NCI-H226 (cell line): ENCODE results near the gene PC.
A peak's percentile ranks its signal among the peaks of the same experiment; 100 is the strongest.

Source experiments
- DNase-seq: peaks from one replicate; pipeline ENCODE4 v3.0.0-alpha.2; 2015

PC gene

DNA sequence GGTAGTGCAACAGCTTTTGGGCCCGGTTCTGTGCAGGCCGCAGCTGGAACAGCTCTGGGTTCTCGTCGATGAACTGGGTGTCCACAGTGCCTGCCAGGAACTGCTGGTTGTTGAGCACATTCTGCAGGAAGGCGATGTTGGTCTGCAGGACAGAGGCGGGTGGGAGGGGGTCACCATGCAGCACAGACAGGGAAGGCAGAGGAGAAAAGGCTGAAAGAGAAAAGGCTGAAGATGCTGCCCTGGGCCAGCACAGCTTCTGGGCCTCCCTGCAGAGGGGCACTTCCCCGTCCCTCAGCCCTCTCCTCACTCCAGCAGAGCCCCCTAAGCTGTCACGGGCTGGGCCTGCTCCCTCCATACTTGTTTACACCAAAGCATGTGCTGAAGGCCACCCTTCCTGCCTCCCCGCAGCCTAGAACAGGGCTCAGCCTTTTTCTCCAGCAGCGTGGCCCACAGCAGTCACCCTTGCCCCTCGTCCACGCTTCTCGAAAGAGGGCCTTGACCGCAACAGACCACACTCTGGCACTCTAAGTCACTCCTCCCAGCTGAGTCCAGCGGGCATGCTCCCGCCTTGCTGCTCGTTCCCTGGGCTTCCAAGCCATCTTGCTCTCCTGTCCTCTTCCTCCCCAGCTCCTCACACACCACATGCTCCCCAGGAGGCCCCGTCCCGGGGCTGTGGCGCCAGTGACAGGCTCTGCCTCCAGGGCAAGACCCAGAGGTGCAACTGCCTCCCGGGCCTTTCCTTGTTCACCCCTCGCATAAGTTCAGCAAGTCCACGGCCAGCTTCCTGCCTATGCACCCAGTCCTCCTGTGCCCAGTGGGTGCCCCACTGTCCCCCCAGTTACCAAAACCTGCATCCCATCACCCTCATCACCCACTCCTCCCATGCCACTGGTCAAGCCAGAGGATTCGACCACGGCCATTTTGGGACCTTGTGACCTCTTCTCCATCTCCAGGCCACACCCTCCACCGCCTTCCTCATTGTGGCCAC lies 104.6 kb downstream of the PC start:
- no peak for DNase-seq

DNA sequence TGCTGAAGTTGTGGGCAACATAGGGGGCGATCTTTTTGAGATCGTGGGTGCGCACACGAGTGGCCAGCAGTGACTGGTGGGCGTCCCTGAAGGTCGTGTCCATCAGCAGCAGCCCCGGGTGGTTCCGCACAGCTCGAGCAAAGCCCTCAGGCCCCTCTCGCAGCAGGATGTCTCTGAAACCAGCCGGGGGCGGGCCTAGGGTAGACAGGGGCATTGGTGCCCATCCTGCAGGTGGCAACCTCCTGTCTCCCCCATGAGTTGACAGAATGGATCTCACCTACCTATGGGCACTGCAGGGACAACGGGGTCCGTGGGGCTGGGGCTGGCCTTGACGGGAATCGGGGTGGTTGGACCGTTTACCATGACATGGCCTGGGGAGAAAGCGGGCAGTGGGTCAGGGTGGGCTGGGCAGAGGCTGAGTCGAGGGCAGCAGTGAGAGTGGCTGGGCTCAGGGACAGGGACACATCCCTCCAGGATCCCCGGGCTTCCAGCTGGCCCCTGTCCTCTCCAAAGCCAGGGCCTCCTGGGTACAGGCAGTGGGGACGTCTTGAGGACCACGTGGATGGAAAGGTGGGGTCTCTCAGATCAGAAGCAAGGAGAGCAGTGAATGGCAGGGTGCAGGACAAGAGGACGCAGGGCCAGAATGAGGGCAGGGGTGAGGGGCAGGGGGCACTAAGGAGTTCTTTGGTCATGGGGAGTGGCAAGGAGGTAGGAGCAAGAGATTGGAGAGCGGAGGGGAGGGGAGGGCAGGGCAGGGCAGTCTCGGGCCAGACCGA lies 105.5 kb downstream of the PC start:
- DNase-seq, result no peak

DNA sequence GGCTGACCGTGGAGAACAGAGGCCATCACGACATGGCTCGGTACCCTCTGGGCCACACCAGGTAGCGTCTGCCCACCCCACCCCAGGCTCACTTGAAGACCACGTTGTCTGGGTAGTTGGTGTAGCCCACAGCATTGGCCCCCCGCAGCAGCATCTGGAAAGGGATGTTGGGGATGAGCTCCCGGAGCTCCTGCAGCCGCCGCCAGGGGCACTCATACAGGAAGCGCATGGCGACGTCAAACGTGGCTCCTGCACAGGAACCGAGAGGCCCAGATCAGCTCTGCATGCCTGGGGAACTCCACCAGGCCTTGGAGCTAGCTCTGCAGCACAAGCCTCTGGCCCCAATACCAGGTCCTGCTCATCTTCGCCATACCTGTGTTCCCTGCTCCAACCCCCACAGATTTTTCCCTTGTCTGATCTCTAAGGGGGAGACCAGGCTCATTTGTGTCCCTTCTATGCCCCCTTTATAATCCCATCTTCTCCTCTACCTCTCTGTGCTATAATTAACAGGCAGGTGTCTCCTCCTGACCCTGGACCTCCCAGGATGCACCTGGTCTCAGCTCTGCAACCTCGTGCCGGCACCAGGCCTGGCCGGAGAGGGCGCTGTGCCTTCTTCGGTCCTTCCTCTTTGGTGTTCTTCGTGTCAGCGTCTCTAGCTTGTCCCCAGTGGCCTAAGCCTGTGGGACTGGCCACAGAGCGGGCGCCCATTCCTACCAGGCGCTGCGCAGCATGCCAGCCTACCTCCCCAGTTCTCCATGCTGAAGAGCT lies 106.3 kb downstream of the PC start:
- DNase-seq, result no peak

DNA sequence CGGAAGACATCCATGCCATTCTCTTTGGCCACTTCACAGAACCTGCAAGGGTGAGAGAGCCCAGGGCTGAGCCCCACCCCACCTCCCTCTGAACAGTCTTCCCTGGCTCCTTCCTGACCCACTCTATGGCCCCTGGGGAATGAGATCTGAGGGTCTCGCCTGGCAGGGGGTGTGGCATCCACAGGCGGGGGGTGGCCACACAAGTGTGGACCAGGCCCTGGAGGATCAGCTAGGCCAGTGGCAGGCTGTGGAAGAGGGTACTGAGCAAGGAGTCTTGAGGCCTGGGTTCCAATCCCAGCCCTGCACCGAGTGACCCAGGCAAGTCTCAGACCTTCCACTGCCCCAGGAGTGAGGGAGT lies 107.0 kb downstream of the PC start:
- DNase-seq, result no peak

DNA sequence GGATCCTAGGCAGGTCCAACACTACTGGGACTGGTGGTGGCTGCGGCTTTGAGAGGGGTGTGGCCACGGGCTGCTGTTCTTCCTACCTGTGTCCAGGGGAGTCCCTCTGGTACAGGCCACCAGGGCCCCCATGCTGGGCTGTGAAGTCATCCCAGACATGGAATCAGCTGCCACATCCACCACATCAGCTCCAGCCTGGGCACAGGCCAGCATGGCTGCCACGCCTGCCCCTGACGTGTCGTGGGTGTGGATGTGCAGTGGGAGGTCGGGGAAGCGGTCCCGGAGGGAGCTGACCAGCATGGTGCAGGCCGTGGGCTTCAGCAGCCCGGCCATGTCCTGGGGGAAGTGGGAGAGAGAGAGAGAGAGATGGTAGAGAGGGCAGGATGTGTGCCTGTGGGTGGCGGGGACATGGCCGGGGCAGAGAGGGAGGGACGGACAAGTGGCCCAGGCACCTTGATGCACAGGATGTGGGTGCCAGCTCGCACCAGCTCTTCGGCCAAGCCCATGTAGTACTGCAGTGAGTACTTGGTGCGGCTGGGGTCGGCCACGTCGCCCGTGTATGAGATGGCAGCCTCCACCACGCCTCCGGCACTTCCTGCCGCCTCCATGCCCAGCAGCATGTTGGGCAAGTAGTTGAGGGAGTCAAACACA lies 107.5 kb downstream of the PC start:
- no peak for DNase-seq

DNA sequence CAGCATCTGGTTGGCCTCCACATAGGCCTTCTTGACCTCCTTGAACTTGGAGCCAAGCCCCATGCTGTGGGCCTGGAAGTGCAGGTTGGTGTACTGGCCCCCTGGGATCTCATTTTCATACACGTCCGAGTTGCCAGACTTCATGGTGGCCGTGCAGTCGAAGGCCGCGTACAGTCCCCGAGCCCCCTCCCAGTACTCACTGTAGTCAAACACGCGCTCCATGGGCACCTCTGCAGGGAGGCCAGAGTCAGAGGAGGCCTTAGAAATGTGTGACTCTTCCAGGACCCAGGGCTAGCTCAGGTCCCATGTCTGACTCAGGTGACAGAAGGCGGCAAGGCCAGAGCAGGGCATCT lies 108.0 kb downstream of the PC start:
- no peak for DNase-seq

DNA sequence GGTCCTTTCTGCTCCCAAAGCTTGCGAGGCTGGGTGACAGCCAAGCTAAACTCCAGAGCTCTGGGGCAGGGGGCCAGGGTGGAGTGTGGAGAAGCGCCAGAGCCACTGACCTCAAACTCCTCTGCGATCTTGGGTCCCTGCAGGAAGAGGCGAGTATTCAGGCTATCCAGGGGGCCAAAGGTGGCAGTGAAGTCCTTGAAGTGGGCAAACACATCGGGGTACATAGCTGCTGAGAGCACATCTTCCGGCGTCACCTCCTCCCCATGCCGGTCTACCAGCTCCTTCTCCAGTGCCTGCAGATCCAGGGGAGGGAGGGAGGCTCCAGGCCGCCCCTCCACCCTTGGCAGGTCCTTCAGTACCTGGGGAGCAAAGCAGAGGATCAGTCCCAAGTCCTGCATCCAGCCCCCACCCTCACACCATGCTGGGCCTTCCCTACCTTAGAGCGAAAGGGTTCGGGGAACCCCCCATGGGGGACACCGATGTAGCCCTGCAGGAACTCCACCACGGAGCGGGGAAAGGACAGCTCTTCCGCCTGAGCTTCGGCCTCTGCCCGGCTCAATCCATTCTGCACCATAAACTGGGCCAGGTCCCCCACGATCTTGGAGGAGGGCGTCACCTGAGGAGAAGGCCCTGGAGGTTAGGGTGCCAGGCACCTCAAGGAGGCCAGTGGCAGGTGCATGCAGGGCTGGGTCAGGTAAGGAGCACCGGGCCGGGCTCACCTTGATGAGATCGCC lies 108.5 kb downstream of the PC start:
- no peak for DNase-seq

DNA sequence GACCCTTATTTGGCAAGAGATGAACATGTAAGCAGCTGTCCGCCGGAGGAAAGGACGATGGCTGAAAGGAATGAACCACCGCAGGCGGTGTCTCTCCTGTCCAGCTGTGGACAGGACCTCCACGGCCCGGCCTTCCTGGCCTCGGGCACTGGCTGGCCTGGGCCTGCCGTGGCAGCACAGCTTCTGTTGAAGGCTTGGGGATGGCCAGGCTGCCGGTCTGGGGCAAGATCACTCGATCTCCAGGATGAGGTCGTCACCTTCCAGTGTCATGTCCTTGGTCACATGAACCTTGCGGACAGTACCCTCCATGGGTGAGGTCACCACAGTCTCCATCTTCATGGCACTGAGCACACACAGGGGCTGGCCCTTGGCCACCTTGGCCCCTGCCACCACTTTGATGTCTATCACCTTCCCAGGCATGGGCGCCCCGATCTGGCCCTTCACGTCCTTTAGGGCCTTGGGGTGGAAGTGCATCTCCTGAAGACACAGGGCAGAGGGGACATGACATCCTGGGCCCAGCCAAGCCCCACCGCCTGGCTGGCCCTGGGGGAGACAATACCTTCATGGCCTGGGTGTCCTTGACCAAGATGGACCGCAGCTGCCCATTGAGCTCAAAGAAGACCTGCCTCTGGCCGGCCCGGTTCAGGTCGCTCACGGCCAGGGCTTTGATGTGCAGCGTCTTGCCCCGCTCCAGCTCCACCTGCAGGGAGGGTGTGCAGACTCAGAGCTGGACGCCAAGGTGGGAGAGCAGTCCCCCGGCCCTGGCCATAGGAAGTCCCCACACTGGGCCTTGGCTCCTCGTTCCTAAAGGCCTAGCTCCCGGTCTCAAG lies 109.3 kb downstream of the PC start:
- DNase-seq, result no peak

DNA sequence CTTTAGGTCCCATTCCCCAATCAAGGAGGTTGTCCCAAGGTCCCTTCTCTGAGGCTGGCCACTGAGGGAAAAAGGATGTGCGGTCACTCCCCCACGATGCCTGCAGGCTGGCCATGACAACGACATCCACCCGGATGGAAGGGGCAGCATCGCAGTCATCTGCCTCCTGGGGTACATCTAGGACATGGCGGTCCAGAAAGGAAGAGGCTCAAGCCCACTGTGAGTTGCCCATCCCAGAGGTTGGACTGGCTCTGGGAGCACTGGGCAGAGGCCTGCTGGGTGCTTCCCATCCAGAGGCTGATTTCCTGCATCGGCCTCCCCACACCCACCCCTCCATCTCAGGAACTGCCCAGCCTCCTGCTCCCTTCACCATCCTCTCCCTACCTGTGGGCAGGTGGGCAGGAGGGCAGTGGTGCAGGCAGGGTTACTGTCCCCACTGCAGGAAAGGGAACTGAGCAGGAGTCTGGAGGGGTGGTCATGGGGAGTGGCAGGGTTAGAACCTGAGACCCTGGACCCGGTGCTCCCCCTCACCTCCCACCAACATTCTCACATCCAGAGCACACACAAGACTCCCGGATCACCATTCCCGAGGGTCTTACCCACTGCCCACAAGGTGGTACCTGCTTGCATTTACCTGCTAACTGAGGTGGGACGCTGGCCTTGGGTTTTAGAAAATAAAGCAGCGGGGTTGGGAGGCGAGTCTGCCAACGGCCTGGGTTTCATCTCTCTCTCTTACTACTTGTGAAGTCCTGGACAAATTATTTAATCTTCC lies 110.5 kb downstream of the PC start:
- DNase-seq, result no peak

DNA sequence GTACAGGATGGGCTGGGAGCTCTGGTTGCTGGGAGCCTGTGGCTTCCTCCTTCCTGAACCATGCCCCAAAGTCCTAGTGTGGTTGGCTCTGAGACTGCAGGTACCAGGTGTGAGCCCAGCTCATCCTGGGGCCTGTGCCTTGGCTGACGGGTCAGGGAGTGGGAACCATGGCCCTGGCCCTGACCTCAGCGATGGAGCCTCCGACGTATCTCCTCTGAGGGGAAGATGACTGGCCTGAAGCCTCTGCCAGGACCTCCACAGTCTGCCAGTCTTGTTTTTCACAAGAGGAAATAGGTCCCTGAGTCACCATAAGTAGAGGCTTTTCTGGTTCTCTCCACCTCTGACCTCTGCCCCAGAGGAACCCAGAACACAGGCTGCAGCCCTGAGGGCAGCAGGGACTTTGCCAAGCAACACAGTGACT lies 111.5 kb downstream of the PC start:
- no peak for DNase-seq

DNA sequence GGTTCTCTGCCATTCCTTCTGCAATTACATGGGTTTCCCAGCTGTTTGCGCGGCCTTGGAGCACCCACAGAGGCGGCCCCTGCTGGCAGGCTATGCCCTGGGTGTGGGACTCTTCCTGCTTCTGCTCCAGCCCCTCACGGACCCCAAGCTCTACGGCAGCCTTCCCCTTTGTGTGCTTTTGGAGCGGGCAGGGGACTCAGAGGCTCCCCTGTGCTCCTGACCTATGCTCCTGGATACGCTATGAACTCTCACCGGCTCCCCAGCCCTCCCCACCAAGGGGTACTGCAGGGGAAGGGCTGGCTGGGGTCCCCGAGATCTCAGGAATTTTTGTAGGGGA lies 112.3 kb downstream of the PC start:
- no peak for DNase-seq

DNA sequence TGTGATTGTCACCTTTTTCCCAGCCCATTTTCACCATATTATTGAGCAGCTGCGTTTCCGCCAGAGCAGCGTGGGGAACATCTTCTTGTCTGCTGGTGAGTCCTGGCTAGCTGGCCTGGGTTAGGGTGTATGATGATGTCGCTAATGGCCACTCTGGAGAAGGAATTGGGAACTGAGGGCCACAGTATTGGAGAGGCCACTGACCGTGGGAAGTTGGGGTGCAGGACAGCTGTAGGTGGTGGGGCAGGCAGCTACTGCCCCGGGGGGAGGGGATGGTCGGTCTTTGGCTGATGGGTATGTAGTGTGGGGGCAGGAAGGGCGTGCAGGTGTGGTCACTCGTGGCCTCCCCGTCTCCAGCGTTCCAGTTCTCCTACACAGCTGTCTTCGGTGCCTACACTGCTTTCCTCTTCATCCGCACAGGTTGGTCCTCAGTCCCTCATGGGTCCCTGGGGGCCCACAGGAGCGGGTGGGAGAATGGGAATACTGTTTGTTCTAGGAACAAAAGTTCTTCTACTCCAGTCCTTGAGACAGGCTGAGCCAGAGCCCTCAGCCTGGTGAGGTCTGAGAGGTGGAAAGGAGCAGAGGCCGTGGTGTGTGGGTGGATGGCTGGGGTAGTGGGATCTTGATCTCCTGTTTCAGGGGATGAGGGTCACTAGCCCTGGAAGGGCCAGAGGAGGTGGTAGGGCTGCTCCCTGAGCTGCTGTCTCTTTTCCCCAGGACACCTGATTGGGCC lies 112.9 kb downstream of the PC start:
- no peak for DNase-seq

DNA sequence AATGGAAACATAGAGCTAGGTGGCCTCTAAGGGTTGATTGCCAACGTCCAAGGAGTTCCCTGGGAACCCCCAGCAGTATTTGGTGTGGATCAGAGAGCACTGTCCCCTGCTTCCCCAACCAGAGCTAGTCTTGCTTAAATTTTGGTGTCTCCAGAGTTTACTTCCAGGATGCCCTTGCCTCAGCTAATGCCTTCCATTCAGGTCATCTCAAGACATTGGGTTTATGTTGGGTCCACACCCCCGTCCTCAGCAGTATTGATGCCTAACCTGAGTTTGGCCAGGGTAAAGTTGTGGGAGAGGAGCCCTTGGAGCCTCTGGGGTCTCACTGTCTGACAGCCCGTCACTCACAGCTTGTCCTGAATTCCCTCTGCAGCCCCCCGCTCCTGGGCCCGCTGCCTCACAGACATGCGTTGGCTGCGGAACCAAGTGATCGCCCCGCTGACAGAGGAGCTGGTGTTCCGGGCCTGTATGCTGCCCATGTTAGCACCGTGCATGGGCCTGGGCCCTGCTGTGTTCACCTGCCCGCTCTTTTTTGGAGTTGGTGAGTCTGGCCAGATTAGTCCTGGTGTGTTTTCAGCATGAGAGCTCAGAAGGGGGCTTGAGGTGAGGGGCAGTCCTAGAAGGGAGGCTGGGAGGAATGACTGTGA lies 113.6 kb downstream of the PC start:
- DNase-seq, result no peak

DNA sequence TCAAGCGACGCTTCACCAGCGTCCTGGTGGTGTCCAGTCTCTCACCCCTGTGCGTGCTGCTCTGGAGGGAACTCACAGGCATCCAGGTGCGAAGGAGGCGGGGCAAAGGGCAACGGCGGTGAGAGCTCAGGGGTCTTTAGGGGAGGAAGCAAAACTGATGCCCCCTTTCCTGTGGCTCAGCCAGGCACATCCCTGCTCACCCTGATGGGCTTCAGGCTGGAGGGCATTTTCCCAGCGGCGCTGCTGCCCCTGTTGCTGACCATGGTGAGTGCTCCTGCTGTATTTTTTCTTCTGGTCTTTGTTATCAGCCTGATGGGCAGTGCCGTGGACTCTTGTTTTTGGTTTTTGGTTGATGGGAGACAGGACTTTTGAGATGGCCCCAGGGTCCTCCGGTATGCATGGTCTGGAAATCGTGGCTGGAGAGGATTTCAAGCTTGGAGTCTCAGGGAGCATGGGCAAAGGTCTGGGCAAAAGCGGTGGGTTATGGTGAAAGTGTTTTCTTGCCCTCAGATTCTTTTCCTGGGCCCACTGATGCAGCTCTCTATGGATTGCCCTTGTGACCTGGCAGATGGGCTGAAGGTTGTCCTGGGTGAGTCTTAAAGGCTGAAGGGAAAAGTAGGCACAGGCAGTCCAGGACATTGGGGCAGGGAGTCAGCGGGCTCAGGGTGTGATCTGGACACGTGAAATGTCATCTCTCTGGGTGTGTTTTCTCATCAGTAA lies 114.2 kb downstream of the PC start:
- no peak for DNase-seq

DNA sequence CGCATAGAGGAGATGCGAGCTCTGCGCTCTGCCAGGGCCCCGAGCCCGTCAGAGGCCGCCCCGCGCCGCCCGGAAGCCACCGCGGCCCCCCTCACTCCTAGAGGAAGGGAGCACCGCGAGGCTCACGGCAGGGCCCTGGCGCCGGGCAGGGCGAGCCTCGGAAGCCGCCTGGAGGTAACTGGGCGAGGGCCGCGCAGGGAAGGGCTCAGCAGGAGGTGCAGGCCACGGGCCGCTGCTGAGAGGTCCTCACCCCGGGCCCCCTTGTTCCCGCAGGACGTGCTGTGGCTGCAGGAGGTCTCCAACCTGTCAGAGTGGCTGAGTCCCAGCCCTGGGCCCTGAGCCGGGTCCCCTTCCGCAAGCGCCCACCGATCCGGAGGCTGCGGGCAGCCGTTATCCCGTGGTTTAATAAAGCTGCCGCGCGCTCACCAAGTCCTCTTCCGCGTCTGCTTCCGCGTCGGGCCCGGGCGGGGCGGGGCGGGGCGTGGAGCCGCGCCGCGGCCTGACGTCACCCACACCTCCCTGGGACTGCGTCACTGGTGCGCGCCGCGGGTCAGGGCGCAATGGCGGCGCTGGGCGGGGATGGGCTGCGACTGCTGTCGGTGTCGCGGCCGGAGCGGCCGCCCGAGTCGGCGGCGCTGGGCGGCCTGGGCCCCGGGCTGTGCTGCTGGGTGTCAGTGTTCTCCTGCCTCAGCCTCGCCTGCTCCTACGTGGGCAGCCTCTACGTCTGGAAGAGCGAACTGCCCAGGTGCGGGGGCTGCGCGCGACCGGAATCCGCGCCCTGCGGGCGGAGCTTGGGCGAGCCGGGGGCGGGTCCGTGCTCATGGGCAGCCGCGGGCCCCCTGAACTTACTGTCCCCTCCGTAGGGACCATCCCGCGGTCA lies 115.0 kb downstream of the PC start, which contains the start of gene RCE1:
TSS of gene RCE1 (plus strand) at position 546 of the 880 bp plus-strand sequence. CDS start at position 561, 15 bp downstream.
- DNase-seq, result peak; percentile 82

DNA sequence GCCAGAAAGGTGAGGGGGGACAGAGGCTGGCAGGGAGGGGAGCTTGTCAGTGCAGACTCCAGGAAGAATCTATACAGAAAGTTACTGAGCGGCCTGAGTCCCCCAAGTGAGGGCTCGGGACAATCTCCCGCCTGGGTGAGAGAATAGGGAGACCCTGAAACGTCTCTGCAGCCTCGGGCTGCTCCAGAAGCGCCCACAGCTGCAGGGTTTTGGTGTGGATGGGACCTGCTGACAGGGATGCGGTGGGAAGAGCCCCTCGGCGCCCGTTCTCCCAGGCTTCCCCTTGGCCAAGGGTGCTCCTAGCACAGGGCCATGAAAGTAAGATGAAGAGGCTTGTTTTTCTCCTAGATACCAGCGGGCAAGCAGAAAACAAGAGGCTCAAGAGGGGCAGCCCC lies 115.7 kb downstream of the PC start:
- no peak for DNase-seq

DNA sequence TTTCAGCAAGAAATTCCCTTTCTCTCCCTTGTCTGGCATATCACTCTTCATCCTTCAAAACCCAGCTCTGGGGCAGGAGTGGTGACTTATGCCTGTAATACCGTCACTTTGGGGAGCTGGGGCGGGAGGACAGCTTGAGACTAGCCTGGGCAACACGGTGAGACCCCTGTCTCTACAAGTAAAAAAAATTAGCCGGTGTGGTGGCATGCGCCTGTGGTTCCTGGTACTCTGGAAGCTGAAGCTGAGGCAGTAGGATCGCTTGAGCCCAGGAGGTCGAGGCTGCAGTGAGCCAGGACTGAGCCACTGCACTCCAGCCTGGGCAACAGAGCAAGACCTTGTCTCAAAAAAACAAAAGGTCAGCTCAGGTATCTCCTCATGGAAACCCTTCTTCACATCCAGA lies 116.3 kb downstream of the PC start:
- DNase-seq, result no peak
